GM19467 (cell line): Measurements from ENCODE around the gene ACYP2.
"Not testable (repeated sequence)": the region's sequence is repeated elsewhere in the genome, so short reads cannot be mapped to it uniquely, and the experiment has no call there.

Experiments
- ATAC-seq: cut with Tn5 transposase; IDR thresholded peaks from one replicate; pipeline ENCODE4 v1.9.1; 2021; ENCODE audit warnings: mild to moderate bottlenecking, moderate library complexity; ENCODE audit not compliant: unreplicated experiment

Gene ACYP2

DNA sequence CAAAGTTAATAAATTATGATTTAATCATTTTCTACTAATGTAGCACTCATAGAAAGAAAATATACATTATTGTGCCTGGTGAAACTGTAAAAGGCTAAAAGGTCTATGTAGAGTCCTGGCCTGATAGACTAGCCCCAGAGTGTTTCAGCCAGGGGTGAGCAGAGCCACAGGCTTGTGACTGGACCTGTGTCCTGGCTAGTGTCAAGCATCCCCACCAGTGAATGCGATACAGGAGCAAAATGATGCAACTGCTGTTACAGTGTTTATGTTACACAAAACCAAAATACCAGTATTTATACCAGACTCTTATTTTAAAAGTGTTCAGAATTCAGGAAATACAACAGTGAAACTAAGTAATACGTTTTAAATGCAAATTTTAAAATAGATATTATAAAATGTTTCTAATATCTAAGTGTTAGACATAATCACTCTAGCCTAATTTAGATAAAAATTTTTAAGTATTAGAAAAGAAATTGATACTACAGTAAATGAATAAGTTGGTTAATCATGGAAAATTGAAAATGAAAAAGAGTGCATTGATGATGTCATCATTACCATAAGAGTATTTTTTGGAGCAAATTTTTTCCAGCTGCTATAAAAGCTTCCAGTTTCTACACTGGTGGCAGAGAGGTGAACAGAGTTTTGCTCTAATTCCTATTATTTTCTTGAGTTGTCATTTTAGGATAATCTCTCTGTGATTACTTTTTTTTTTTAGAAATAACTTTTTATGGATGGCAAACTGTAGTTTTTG is 146.8 kb downstream of the ACYP2 start:
- no peak for ATAC-seq

DNA sequence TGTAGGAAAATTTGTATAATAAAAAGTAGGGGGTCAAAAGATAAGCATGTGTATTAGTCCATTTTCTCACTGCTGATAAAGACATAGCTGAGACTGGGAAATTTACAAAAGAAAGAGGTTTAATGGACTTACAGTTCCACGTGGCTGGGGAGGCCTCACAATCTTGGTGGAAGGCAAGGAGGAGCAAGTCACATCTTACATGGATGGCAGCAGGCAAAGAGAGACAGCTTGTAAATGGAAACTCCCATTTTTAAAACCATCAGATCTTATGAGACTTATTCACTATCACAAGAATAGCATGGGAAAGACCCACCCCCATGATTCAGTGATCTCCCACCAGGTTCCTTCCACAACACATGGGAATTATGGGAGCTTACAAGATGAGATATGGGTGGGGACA is 149.7 kb downstream of the ACYP2 start:
- not testable (repeated sequence) for ATAC-seq

GRCh38 chr2:54267577-54267976 is 152.2 kb downstream of the ACYP2 start:
- no peak for ATAC-seq

GRCh38 chr2:54271189-54271588 is 155.8 kb downstream of the ACYP2 start:
- ATAC-seq = no peak

- ATAC-seq = peak; percentile 94
Observed at GRCh38 chr2:54271843-54272627, 156.6 kb downstream of the ACYP2 start.

DNA sequence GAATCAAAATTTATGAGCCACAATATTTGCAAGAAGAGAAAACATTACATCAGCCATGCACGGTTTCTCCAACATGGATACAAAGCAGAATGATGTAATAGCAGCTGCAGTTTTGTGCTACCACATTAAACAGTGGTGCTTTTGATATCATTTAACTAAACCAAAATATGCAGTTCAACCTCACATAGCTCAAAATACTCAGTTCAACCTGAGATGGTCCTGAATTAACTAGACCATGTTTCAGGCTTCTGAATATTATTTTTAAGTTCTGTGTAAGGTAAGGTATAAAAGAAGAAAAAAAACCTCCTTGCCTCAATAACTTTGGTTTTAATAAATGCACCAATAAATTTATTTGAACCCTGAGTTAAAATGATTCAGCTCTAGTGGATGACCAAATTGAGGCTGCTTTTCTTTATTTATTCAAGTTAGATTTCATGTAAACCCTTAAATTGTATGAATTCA is 159.4 kb downstream of the ACYP2 start:
- ATAC-seq = no peak

GRCh38 chr2:54275541-54275940 is 160.1 kb downstream of the ACYP2 start:
- no peak for ATAC-seq

DNA sequence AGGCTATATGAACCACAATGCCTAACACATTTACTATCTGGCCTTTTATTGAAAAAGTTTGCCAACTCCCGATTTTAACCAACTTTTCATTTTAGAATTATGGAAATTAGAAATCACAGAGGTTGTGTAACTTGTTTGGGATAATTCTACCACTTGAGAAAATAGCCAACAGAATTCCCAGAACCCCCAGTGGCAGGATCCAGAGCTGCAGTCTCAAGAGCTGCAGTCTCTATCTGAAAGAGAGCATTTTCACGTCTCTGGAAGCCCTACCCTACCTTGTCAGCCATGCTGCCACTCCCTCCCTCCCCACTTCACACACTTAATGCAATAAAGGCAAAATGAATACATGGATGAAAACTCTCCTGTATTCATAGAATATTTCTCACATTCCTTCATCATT is 164.0 kb downstream of the ACYP2 start:
- no peak for ATAC-seq

- no peak for ATAC-seq
Observed at GRCh38 chr2:54284826-54285225, 169.4 kb downstream of the ACYP2 start.

DNA sequence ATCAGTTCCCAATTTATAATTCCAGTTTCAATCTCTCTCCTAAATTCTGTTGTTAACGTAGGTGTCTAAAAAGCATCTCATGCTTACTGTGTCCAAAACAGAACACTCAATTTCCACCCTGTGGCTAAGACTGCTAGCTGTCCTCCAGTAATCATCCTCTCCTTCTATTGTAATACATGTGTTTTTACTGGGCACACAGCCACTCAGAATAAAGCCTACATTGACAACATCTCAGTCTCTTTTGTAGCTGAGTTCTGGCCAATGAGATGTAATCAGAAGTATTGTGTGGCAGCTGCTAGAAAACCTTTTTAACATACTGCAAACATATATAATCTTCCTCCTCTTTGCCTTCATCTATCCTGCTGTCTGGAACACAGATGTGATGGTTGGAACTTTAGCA is 170.0 kb downstream of the ACYP2 start:
- no peak for ATAC-seq

- ATAC-seq = no peak
Observed at GRCh38 chr2:54287532-54287931, 172.1 kb downstream of the ACYP2 start.

- ATAC-seq = no peak
Observed at GRCh38 chr2:54289917-54290316, 174.5 kb downstream of the ACYP2 start.

GRCh38 chr2:54290356-54291025 is 175.1 kb downstream of the ACYP2 start:
- no peak for ATAC-seq

DNA sequence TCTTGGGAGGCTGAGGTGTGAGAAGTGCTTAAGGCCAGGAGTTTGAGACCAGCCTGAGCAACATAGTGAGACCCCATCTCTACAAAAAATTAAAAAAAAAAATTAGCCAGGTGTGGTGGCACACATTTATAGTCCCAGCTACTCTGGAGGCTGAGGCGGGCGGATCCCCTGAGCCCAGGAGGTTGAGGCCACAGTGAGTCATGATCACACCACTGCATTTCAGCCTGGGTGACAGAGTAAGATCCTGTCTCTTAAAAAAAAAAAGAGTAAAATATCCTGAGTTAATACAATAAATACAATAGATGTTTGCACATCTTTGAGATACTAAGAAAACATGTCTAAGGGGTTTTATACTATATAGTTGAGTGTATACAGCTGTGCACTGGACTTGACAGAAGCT is 179.2 kb downstream of the ACYP2 start:
- ATAC-seq = not testable (repeated sequence)

- ATAC-seq = no peak
Observed at GRCh38 chr2:54295911-54296310, 180.5 kb downstream of the ACYP2 start.

GRCh38 chr2:54298514-54298913 is 183.1 kb downstream of the ACYP2 start:
- no peak for ATAC-seq

DNA sequence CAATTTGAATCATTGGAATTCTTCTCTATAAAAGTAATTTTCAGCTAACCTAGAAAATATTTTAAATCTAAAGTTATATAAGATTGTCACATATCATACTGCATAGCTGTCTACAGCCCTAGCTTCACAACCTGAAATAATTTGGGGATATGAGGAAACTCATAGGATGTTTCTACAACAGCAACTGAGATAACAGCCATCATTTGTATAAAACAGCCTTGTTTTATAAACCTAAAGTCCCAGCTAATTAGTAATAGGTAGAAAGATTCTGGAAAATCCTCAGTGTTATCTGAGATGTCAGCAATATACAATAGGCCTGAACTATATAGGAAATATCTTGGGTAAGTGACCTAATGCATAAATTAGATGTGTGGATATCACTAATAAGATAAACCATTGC is 188.2 kb downstream of the ACYP2 start:
- ATAC-seq = no peak

DNA sequence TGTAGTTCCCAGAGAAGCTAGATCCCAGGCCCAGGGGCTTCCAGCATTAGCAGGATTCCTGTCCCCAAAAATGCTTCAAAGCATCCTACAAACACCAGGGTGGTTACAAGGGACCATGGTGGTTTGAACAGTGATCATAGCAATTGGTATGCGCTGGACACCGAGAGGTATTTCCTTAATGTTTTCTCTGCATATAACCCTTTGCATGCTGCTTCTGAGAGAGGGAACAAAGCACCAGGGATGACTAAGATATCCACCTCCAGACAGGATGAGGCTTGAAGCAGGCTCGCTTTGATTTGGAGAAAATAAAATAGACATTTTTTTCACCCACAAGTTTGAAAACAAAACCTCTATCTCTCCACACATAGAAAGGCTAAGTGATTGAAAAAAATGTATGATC is 191.1 kb downstream of the ACYP2 start:
- ATAC-seq = no peak

DNA sequence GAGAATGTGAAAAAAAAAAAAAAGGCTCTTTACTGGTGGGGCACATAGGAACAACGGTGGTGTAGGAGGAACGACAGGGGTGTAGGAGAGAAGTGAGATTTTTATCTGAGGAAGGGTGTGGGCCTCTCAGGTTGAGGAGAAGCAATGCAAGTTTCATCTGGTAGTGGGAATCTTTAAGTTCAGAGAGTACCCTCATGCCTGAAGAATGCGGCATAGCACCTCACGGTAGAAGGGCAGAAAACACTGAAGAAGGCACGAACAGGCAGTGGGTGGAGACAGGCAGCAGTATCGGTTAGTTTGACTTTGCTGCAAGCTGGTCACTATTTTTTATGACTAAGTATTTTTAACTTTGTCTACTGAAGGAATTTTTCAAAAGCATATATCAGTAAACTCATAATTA is 192.8 kb downstream of the ACYP2 start:
- ATAC-seq = no peak

DNA sequence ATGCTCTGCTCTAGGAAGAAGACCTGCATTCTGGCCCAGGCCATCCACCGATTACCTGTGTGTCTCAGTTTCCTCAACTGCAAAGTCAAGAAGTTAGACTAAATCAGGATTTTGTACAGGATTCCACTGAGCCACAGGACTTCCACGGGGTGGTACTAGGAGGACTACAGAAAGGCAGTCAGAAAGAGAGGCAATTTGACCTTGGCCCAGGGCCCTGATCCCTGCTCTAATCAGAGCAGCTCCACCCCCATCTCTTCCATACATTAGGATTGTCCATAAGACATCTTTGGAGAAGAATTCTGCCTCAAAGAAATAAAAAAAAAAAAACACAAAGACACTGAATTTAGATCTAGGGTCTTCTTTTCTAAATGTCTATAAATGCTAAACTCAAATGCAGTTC is 193.4 kb downstream of the ACYP2 start:
- ATAC-seq = no peak

- ATAC-seq = no peak
Observed at GRCh38 chr2:54310311-54310710, 194.9 kb downstream of the ACYP2 start.

- no peak for ATAC-seq
Observed at GRCh38 chr2:54310961-54311360, 195.5 kb downstream of the ACYP2 start.
